GM10266 (cell line): Measurements from ENCODE around the gene CDK14.

Experiments used
- DNase-seq: peaks from one replicate; pipeline ENCODE4 v3.0.0; 2012; ENCODE audit errors: extremely low spot score
- TF ChIP-seq, protein P1 (sequence below): IDR thresholded peaks from 2 replicates; pipeline ENCODE4 v1.5.1; 2012; ENCODE audit warnings: mild to moderate bottlenecking, low read depth; ENCODE audit not compliant: control insufficient read depth, insufficient read depth; ENCODE audit errors: missing control alignments

CDK14 gene

GRCh38 chr7:90984692-90985091, 388.6 kb downstream of the CDK14 start:
- TF ChIP-seq, protein P1, sequence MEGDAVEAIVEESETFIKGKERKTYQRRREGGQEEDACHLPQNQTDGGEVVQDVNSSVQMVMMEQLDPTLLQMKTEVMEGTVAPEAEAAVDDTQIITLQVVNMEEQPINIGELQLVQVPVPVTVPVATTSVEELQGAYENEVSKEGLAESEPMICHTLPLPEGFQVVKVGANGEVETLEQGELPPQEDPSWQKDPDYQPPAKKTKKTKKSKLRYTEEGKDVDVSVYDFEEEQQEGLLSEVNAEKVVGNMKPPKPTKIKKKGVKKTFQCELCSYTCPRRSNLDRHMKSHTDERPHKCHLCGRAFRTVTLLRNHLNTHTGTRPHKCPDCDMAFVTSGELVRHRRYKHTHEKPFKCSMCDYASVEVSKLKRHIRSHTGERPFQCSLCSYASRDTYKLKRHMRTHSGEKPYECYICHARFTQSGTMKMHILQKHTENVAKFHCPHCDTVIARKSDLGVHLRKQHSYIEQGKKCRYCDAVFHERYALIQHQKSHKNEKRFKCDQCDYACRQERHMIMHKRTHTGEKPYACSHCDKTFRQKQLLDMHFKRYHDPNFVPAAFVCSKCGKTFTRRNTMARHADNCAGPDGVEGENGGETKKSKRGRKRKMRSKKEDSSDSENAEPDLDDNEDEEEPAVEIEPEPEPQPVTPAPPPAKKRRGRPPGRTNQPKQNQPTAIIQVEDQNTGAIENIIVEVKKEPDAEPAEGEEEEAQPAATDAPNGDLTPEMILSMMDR = no peak
- DNase-seq = no peak

DNA sequence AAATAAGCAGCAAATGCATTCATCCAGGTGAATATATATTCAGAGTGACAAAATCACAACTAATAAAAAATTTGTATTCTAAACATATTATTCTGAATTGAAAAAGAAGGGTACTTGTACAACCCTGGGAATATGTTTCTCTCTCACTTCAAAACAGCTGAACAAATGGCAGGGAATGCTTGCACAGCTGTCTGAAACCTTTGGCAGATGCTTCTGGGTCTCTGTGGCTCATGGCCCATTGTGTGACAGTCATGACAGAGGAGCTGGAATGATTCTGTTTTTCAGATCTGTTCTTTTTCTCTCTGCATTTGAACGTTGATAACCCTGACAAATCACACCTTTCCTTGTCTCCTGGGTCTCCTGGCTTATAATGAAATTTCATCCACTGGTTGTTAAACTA, 392.4 kb downstream of the CDK14 start:
- TF ChIP-seq, protein P1 = no peak
- no peak for DNase-seq

DNA sequence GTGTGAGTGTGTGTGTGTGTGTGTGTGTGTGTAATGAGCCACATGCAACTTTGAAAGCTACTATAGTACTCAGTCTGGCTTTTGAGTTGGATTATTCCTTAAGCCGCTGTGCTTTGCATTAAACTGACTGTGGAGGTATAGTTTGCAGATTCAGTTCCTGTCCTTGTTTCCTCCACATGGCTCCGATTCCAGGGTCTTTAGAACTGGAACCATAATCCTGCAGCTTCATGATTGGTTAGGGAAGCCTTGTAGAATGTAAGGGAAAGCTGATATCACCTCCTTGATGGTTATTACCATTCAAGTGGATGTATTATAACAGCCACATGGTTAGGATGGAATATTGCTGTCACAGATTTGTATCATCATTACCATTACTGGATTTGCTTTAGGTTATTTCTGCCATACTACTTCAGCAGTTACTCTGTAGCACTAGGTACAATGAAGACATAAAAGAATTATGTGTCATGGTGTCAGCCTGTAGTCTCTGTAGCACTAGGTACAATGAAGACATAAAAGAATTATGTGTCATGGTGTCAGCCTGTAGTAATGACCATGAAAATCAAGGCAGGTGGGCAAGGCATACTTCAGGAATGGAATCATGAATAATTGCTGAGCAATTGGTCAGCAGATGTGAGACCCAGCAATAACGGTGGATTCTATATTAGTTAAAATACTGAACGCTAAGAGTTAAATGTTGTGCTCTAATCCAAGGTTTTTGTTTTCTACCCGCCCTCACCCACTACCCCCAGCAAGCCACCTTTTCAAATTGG, 393.1 kb downstream of the CDK14 start:
- DNase-seq = no peak
- TF ChIP-seq, protein P1 = no peak

GRCh38 chr7:90994121-90994520, 398.0 kb downstream of the CDK14 start:
- TF ChIP-seq, protein P1 = no peak
- no peak for DNase-seq

GRCh38 chr7:90994601-90995000, 398.5 kb downstream of the CDK14 start:
- DNase-seq = no peak
- TF ChIP-seq, protein P1 = no peak

DNA sequence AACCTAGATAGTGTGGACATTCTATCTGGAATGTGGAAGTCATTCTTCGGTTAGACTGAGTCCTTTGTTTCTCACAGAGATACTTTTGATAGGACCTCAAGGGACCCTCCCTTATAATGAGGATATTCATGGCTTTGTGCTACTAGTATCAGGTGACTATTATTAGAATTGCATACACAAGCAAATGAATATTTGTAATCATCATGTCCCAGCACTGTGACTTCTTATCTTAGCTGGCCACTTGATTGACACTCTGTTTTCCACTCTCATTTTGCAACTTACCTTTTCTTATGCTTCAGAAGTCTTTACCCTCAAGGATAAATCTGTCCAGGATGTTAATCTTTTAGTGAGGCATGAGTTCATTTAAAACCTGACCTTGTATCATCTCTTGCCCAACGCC, 399.9 kb downstream of the CDK14 start:
- TF ChIP-seq, protein P1 = no peak
- DNase-seq = no peak
